ENCODE data around the gene NGEF. TPM values are rescaled to one million over a fixed set of nuclear protein-coding genes. Genes with fewer than 3 reads are reported as not detected.

The NGEF gene
- total and polyA plus RNA-seq, 9 of the 15 experiments (the other 6 are each of a cell fraction or from before 2014, with no cell fraction given), result 0.07 to 0.17 (median 0.09) TPM; not detected in 6

- TF ChIP-seq MAZ (CRISPR knock-in tag; conservative IDR thresholded peaks at IDR 0.05 in 1 of 2, IDR thresholded peaks at IDR 0.05 in 1 of 2) (no peak), TAF9B (IDR thresholded peaks at IDR 0.05; ENCODE audit: partially characterized antibody) (no peak), ZNF232 (CRISPR knock-in tag; IDR thresholded peaks at IDR 0.05) (no peak), BACH1 (tag; IDR thresholded peaks at IDR 0.05) (no peak), ZNF57 (CRISPR knock-in tag; IDR thresholded peaks at IDR 0.05) (no peak), EHMT2 (IDR thresholded peaks at IDR 0.05) (no peak), ZNF707 (CRISPR knock-in tag; conservative IDR thresholded peaks at IDR 0.05) (no peak), CEBPZ (IDR thresholded peaks at IDR 0.05; ENCODE audit: borderline replicate concordance, low read depth, low read length) (no peak), THRAP3 (IDR thresholded peaks at IDR 0.05; ENCODE audit: borderline replicate concordance) (no peak), GATA2 (CRISPR knock-in tag; IDR thresholded peaks at IDR 0.05) (no peak)
- H4K20me1 ChIP-seq (replicated peaks; ENCODE audit: control insufficient read depth, insufficient read depth, low read length), result no peaks in the 10 kb centered on the region
- POLR2A ChIA-PET, result no interaction called here
- no peaks in the 10 kb centered on the region for H3K9me1 ChIP-seq (ENCODE audit: control insufficient read depth, insufficient read depth, low read length)
- BruUV-seq (replicated peaks), result no TSS peak
- in situ Hi-C loops (cut with MboI) (no loop called here), intact Hi-C loops (cut with micrococcal nuclease) (no loop called here)
- no peaks in the 10 kb centered on the region for H3K9me3 ChIP-seq (replicated peaks; ENCODE audit: control insufficient read depth, insufficient read depth, low read depth, low read length)
- no peak overlapping the region for H2AFZ ChIP-seq (ENCODE audit: low read depth, low read length)
- no peak for ATAC-seq
- H3K4me3 ChIP-seq, result no peak overlapping the region
- H3K4me1 ChIP-seq (replicated peaks in 1 of 2; ENCODE audit: control insufficient read depth in 2 of 2, insufficient read depth in 2 of 2, low read length in 2 of 2), result peaks cover 2 to 4% of the 10 kb centered on the region in 2 experiments; a peak in 3 of 5 replicates
- H3K27ac ChIP-seq (ENCODE audit: extremely low read depth, low read depth, low read length), result no peak overlapping the region
- 27% methylated on average over 8 of the region's 8 CpGs for WGBS (ENCODE audit: insufficient coverage, low coverage, missing lambda C conversion rate)
- CTCF ChIA-PET (ENCODE audit: low intra/inter-chr PET ratio), result no interaction called here
- H3K27me3 ChIP-seq (ENCODE audit: control insufficient read depth in 2 of 2, insufficient read depth in 2 of 2, low read length in 2 of 2), result peaks cover 0 to 10% of the 10 kb centered on the region in 2 experiments; a peak in 2 of 5 replicates
- H3K4me2 ChIP-seq (ENCODE audit: insufficient read depth, low read length), result no peak overlapping the region
- no peak for FAIRE-seq
- H3K36me3 ChIP-seq (ENCODE audit: control insufficient read depth, insufficient read depth, low read length), result no peaks in the 10 kb centered on the region
- no peak for DNase-seq (ENCODE audit: extremely low read depth in 1 of 4, low spot score in 3 of 4)
- H3K79me2 ChIP-seq (ENCODE audit: control insufficient read depth, insufficient read depth, low read length), result no peaks in the 10 kb centered on the region
- H3K9ac ChIP-seq (ENCODE audit: insufficient read depth in 1 of 2, low read depth in 2 of 2, low read length in 2 of 2), result no peak overlapping the region
Observed at GRCh38 chr2:232941400-232941799, 71.7 kb downstream of the NGEF start.

Measured in K562 (cell line).